H54 (cell line): Measurements from ENCODE around the gene CCR8.
"Not testable (repeated sequence)": the region's sequence is repeated elsewhere in the genome, so short reads cannot be mapped to it uniquely, and the experiment has no call there.

ENCODE experiments used
- DNase-seq: peaks from one replicate; pipeline ENCODE4 v3.0.0; 2011; ENCODE audit warnings: low spot score, mixed read lengths; ENCODE audit not compliant: insufficient read length
- FAIRE-seq: peaks from 3 replicates; lab custom pipeline; 2011; peaks lifted over from hg19 to GRCh38; lab: Jason Lieb, UNC
- POLR2A ChIP-seq: IDR thresholded peaks from 2 replicates; pipeline ENCODE4 v1.6.1; 2011; ENCODE audit warnings: low read depth, mild to moderate bottlenecking, low read length

The CCR8 gene

GRCh38 chr3:39294446-39295183, 34.9 kb upstream of the CCR8 start:
- TF ChIP-seq POLR2A: no peak
- DNase-seq (no peak), FAIRE-seq (no peak)

- TF ChIP-seq POLR2A: no peak
- no peak for FAIRE-seq
- DNase-seq: no peak
Measured at GRCh38 chr3:39295184-39295775, 34.2 kb upstream of the CCR8 start.

- TF ChIP-seq POLR2A: no peak
- FAIRE-seq: no peak
- no peak for DNase-seq
Measured at GRCh38 chr3:39296197-39297077, 33.1 kb upstream of the CCR8 start.

- FAIRE-seq (no peak), DNase-seq (no peak)
- no peak for TF ChIP-seq POLR2A
Measured at GRCh38 chr3:39299279-39299678, 30.2 kb upstream of the CCR8 start.

GRCh38 chr3:39302178-39302577, 27.3 kb upstream of the CCR8 start:
- TF ChIP-seq POLR2A: no peak
- FAIRE-seq (no peak), DNase-seq (no peak)

GRCh38 chr3:39313289-39313688, 16.2 kb upstream of the CCR8 start:
- DNase-seq (no peak), FAIRE-seq (no peak)
- TF ChIP-seq POLR2A: no peak

- DNase-seq (no peak), FAIRE-seq (no peak)
- TF ChIP-seq POLR2A: no peak
Measured at GRCh38 chr3:39315420-39315819, 14.1 kb upstream of the CCR8 start.

GRCh38 chr3:39317571-39318169, 11.8 kb upstream of the CCR8 start:
- DNase-seq: no peak
- no peak for TF ChIP-seq POLR2A
- no peak for FAIRE-seq

- TF ChIP-seq POLR2A: no peak
- FAIRE-seq: no peak
- DNase-seq: no peak
Measured at GRCh38 chr3:39318301-39318700, 11.2 kb upstream of the CCR8 start.

- DNase-seq: no peak
- FAIRE-seq: no peak
- no peak for TF ChIP-seq POLR2A
Measured at GRCh38 chr3:39319249-39319648, 10.3 kb upstream of the CCR8 start.

GRCh38 chr3:39321574-39321983, 7.9 kb upstream of the CCR8 start:
- not testable (repeated sequence) for FAIRE-seq

GRCh38 chr3:39322209-39322715, 7.2 kb upstream of the CCR8 start:
- not testable (repeated sequence) for DNase-seq, FAIRE-seq

More at GRCh38 chr3:39321574-39321983, 7.9 kb upstream of the CCR8 start:
- DNase-seq: not testable (repeated sequence)

GRCh38 chr3:39322936-39323335, 6.6 kb upstream of the CCR8 start:
- TF ChIP-seq POLR2A: no peak
- FAIRE-seq: no peak
- no peak for DNase-seq

- no peak for DNase-seq
- TF ChIP-seq POLR2A: no peak
- FAIRE-seq: no peak
Measured at GRCh38 chr3:39323494-39323893, 6.0 kb upstream of the CCR8 start.
